Stimulated activated CD4-positive, alpha-beta T cell treated with anti-CD3 and anti-CD28 coated beads, Interleukin-1b, Interleukin-23, amount 100 ng/mL, for 48 hours (primary cell): ENCODE measurements around the gene FAM98A.

Experiments
- DNase-seq: peaks from one replicate; pipeline ENCODE4 v3.0.0-alpha.2; 2020

FAM98A gene

GRCh38 chr2:33599175-33599942 lies at the start of gene FAM98A:
Gene FAM98A, minus strand, starts transcription at chr2:33599299. Its CDS starts 78 bp downstream, at chr2:33599221.
- peak; percentile 99 for DNase-seq

DNA sequence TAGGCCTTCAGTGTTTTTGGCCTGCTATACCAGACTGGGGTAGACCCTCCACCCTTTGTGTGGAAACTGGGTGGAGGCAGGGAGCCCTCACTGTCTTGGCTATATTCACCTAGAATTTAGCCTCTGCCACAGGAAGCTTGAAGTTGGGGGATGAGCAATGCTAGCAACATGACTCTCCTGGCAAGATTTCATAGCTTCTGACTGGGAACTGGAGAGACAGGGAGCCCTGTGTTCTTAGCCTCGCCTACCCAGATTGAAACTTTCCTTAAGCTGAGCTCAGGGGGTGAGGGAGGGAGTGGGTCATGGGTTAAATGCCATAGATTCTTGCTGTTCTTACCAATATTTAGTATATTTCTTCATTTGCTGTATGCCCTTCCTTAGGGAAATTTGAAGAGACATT lies 46.8 kb upstream of the FAM98A start:
- no peak for DNase-seq

GRCh38 chr2:33644215-33644614 lies 45.1 kb upstream of the FAM98A start:
- DNase-seq: no peak

GRCh38 chr2:33636001-33636400 lies 36.9 kb upstream of the FAM98A start:
- DNase-seq: no peak

DNA sequence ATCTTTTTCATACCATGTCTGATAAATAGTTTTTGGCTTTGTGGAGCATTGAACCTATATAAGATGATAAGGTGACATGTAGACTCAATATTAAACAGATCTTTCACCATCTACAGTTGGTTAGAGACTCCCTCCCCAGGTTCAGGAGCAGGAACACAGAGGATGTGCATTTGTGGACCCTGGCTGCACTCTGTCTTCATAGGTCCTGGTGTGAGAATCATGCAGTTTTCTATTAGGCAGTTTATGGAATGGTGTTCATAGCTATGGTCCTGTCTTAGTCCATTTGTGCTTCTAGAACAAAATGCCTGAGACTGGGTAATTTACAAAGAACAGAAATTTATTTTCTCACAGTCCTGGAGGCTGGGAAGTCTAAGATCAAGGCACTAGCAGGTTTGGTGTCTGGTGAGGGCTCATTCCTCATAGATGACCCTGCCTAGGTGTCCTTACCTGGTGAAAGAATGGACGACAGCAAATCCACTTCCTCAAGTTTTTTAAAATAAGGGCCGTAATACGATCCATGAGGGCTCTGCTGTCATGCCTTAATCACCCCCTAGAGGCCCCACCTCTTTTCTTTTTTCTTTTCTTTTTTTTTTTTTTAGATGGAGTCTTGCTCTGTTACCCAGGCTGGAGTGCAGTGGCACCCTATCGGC lies 35.3 kb upstream of the FAM98A start:
- DNase-seq: no peak

- no peak for DNase-seq
These were observed 34.2 kb upstream of the FAM98A start for GRCh38 chr2:33633315-33633714.

GRCh38 chr2:33632831-33633230 lies 33.7 kb upstream of the FAM98A start:
- no peak for DNase-seq

DNA sequence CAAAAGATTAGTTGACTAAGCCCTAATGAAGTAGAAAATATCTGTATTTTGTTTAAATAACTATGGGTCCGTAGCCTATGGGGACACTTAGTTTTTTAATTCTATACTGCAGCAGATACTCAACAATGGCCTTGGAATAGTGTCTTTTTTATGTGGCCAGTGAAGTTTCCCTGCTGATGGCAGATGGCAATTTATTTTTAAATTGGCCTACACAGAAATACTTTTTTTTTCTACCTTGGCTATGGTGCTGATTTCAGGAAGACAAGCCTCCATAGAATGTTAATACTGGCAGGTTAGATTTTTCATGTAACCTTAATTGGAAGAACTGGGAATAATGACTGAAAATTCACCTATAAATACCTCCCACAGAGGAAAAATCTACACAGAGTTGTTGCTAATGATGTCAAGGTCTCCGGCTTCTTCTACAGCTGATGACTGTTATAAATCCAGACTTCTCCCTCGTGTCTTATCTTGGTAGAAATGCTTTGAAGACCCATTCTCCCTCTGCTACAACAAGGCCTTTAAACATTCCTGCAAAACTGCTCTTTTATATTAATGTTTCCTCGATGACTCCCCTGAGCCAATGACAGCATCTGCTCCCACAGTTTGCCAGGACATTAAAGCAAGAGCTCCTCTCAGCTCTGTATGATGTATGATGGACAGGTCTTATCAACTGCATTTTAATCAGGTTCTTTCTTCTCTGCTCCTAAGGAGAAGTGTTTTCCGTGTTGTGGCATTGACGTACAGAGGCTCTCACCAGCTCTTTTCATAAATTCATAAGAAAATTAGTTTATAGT lies 29.1 kb upstream of the FAM98A start:
- no peak for DNase-seq

- no peak for DNase-seq
These were observed 19.9 kb upstream of the FAM98A start for GRCh38 chr2:33619028-33619427.

DNA sequence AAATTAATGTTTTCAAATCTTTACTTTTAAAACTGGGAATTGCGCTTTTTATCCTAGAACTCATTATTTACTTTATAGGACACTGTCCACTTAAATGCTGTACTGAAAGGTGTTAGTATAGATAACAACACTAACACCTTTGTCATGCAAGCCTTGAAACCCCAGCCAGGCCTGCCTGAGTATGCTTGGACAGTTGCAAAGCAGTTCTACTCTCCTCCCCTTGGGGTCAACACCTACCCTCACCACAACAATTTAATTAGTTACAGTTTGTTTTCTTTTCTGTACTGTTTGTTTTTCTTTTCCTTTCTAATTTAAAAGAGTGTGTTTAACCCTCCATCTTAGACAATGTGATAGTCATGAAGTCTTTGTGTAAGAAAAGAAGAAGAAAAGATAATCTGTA lies 18.9 kb upstream of the FAM98A start:
- no peak for DNase-seq

GRCh38 chr2:33617401-33617800 lies 18.3 kb upstream of the FAM98A start:
- DNase-seq: no peak

GRCh38 chr2:33616873-33617272 lies 17.8 kb upstream of the FAM98A start:
- no peak for DNase-seq

GRCh38 chr2:33614190-33614589 lies 15.1 kb upstream of the FAM98A start:
- DNase-seq: no peak

- DNase-seq: no peak
These were observed 8.8 kb upstream of the FAM98A start for GRCh38 chr2:33607905-33608304.

DNA sequence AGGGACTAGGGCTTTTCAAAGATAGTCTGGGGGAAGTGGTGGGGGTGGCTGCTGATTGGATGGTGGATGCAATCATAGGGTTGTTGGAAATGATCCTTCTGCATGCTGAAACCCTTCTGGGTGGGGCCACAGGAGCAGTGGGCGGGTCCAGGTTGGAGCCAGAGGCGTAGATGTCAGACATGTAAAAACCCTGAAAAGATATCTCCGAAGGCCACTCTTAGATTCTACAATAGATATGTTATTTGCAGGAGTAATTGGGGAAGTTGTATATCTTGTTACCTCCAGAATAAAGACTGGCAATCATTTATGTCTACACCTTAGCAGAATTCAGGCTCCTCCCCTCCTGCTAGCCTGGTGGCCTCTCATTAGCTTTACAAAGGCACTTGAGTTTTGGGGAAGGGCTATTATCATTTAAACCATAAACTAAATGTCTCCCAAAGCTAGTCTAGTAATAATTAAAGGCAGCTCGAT lies 8.2 kb upstream of the FAM98A start:
- no peak for DNase-seq

DNA sequence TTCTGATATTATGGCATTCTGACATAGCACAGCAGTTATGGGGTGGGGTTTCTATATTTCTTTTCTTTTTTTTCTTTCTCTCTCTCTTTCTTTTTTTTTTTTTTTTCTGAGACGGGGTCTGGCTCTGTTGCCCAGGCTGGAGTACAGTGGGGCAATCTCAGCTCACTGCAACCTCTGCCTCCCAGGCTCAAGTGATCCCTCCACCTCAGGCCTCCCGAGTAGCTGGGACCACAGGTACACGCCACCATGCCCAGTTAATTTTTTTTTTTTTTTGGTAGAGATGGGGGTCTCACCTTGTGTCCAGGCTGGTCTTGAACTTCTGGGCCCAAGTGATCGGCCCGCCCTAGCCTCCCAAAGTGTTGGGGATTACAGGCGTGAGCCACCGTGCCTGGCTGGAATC lies 7.5 kb upstream of the FAM98A start:
- no peak for DNase-seq

DNA sequence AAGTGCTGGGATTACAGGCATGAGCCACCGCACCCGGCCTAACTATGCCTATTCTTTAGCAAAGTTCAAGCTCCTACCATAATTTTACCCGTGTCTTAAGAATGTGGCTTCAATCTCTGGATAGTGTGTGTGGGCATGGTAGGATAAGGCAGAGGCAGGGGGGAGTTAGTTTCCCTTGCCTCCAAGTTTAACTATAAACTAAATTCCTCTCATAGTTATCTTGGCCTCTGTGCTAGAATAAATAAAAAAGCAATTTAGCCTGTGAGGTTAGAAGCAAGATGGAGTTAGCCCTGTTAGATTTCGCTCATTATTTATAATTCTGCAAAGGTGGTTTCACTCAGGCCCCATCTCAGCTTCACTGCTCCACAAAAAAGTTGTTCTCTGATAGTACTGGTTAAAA lies 7.0 kb upstream of the FAM98A start:
- DNase-seq: no peak

DNA sequence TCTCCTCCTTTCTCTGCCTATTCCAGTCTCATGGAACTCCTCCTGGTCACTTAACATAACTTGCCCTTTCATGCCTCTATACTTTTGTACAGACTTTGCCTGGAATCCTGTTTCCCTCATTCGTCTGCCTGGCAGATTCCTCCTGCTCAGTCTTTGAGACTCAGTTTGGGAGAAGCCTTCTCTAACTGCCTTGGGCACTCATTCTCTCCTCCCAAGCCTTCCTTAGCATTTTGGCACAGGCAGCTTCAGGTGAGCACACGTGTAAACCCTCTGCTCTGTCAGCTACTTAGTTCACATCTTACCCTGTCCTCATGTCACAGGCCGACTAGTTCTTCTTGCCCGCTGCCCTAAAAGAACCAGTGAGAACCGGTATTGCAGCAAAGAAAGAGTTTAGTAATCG lies 6.0 kb upstream of the FAM98A start:
- DNase-seq: no peak

- DNase-seq: no peak
These were observed 4.3 kb upstream of the FAM98A start for GRCh38 chr2:33603416-33603815.

GRCh38 chr2:33602201-33602830 lies 3.2 kb upstream of the FAM98A start:
- no peak for DNase-seq

GRCh38 chr2:33599943-33600192 lies 769 bp upstream of the FAM98A start:
- DNase-seq: no peak

DNA sequence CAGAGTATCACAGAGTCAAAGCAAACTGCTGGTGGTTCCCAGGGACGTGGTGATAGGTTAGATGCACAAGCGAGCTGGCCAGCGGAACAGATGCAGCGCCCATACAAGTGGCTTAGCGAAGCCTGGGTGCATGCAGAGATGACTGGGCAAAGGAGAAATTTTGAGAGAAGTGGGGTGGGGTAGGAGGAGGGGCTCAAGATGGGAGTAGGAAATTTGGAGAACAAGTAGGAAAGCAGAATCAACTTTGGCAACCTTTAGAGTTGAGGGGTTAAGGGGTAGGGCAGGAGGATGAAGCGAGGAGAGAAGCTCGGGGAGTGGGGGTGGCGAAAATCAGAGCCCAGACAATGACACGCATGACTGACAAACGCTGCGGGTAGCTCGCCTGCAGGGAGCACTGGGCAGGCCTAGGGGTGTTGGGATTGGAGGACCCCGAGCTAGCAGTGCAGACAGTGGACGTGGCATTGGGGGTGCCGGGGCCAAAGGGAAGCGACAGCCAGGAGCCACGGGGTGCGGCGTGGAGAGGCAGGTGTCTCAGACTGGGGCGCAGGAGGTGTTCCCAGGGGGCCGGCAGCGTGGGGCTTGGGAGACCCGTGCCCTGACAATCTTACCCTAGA lies 431 bp downstream of the FAM98A start:
- peak; percentile 55 for DNase-seq

DNA sequence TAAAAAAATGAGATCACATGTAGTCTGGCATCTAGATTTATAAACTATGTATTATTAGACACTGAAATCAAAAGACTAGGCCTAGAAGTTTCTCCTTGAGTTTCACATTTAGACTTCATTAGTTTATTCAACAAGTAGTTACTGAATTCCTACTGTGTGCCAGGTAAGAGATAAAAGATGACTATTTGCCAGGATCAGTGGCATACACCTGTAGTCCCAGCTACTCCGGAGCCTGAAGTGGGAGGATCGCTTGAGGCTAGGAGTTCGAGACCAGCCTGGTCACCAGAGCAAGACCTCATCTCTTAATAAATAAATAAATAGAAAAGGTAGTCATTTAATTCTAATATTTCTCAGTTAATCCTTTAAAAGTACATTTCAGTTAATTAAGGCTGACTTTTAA lies 2.1 kb downstream of the FAM98A start:
- no peak for DNase-seq
